ENCODE data around the gene SRI.

GRCh38 chr7:88253640-88254039 is 33.8 kb upstream of the SRI start:
- TF ChIP-seq CTCF (IDR thresholded peaks at IDR 0.05) (no peak), POLR2A (IDR thresholded peaks at IDR 0.05) (no peak)
